Daoy (cell line): ENCODE measurements around the gene AMPD3. TPM values are rescaled to one million over a fixed set of nuclear protein-coding genes. Genes with fewer than 3 reads are reported as not detected.
A peak's percentile ranks its signal among the peaks of the same experiment; 100 is the strongest.

Experiments used
- DNase-seq: peaks from one replicate; pipeline ENCODE4 v3.0.0-alpha.2; 2015; ENCODE audit warnings: low read depth
- total RNA-seq: library from RNA; depleted of rRNA; stranded (reverse); fragments of >200 nt; shearing (Covaris generic); gene quantifications from 2 replicates; pipeline ENCODE4 v1.2.3, GENCODE V29; 2014; rRNA removed

The AMPD3 gene
- total RNA-seq, 1 experiment from 2014 or later = 2.0 TPM

DNA sequence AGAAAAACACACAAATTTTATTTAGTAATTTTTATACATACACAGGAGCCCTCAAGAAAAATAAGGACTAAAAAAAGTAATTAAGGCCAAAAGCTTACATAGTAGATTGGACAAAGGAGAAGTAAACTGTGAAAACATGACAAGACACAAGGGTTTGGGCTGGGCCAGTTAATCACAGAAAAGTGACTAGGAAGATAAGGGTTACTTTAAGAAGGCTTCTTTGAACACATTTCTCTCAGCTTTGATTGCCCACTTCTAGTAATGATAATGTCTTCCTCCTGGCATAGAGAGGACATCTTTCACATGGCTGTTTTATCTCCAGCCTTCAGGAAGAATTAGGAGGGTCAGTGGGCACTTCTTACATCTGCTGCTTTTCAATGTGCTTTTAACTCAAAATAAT, 82.5 kb downstream of the AMPD3 start:
- no peak for DNase-seq

DNA sequence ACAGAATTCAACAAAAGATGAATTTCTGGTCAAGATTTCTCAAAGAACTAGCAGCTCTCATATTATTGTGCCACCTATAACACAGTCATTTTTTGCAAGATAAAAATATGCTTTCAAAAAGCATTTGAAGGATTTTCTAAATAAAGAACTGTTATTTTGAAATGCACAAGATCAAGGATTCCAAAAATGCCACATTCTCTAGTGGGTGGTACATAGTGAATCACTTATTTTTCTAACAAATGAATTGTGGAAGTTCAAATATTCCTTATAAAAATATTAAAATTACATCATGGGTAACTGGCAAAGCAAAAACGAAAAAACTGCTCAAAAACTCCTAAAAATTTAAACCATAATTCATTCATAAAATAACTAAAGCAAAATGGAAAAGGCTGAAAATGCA, 83.9 kb downstream of the AMPD3 start:
- no peak for DNase-seq

DNA sequence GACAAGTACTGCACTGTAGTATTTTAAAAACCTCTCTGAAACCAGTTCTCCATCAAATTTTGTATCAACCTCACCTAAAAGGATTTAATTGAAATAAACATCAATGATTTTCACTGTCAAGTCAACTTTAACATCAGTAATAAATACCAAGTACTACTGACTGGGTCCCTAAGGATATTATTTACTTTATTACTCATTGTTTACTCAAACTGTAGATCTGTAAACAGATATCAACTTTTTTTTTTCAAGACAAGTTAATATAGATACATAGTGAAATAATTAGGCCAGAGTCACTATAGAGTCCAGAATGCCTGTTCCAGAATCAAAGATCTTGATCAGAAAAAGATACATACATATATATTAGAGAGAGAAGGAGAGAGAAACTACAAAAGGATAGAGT, 84.3 kb downstream of the AMPD3 start:
- DNase-seq = no peak

DNA sequence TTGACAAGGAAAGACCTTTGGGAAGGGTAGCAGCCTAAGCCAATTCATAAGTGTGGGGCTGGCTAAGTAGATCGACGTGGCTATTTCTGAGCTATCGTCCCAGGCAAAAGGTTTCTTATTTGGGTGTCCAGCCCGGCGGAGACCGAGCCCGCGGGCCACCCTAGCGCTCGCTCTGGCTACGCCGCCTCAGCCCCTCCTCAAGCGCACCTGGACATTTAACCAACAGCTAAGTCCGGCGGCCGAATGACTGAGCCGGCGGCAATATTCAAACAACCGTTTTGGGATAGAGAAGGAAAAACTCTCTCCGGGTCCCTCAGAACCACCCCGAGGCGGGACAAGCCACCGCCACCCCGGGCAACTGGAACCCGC, 85.5 kb downstream of the AMPD3 start:
- DNase-seq = peak; percentile 45

DNA sequence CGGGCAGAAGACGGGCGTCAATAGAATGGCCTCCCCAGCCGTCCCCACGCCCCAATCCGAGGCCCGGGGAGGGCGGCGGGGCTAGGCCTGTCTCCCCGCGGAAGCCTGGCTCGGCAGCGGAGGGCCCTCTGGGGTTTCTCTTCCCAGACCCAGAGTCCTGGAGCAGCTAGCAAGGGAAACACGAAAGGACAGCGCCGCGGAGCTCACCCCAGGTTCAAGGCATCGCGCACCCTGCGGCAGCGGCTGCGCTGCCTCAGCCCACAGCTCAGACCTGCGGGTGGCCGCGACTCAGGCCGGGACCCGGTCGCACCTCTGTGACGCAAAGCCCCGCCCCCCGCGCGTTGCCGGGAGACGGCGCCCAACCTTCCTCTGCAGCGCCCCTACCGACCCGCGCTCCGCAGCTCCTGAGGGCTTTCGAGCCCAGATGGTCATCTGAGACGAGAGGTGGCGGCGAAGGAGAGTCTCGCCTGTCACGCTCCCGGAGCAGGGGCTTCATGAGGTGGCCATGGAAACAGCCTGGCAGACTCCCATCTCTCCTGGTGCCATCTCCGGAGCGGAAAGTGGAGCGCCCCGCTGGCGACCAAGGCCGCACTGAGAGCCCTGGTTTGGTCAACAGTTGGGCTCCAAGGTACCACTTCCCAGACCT, 86.0 kb downstream of the AMPD3 start, which contains the start of gene RNF141:
TSS of gene RNF141 (minus strand) at position 273 of the 646 bp plus-strand sequence. CDS start 7,029 bp downstream, outside the sequence.
- DNase-seq = peak; percentile 96

DNA sequence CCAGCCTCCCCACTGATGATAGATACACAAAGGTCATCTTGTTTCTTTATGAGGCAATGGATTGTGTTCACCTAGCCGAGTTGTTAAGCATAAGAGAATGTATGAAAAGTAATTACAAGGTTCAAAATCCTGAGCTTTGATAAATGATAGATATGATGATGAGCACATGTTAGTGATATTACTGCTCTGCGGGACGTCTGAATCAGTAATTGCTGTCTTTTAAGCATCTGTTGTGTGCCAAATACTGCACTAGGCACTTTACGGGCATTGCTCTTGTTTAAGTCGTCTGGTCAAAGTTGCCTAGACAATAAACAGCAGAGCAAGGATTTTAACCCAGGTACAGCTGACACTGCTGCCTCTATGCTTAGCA, 86.5 kb downstream of the AMPD3 start:
- no peak for DNase-seq

DNA sequence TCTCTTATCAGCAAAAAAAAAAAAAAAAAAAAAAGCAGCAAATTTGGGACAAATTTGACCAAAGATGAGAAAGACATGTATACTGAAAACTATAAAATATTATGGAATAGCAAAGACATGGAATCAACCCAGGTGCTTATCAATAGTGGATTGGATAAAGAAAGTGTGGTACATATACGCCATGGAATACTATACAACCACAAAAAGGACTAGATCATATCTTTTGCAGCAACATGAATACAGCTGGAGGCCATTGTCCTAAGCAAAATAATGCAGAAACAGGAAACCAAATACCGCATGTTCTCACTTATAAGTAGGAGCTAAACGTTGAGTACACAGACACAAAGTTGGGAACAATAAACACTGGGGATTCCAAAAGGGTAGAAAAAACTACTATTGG, 87.7 kb downstream of the AMPD3 start:
- no peak for DNase-seq

DNA sequence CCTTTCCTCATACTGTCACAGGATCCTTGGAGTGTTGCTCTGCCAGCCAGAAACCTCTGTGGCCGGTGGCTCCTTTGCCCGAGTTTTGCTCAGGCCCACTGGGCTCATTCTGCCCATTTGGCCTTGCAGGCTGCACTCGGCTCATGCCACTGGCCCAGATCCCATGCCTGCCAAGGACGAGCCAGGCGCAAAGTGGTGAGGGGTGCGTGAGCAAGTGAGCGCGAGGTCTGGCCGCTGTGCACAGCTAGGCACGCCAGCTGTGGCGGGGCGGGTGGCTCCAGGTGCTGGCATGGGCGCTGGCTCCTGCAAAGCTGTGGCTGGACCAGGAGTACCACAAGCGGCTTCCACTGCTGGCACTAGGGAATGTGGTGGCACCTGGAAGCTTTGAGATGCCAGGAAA, 88.7 kb downstream of the AMPD3 start:
- no peak for DNase-seq

DNA sequence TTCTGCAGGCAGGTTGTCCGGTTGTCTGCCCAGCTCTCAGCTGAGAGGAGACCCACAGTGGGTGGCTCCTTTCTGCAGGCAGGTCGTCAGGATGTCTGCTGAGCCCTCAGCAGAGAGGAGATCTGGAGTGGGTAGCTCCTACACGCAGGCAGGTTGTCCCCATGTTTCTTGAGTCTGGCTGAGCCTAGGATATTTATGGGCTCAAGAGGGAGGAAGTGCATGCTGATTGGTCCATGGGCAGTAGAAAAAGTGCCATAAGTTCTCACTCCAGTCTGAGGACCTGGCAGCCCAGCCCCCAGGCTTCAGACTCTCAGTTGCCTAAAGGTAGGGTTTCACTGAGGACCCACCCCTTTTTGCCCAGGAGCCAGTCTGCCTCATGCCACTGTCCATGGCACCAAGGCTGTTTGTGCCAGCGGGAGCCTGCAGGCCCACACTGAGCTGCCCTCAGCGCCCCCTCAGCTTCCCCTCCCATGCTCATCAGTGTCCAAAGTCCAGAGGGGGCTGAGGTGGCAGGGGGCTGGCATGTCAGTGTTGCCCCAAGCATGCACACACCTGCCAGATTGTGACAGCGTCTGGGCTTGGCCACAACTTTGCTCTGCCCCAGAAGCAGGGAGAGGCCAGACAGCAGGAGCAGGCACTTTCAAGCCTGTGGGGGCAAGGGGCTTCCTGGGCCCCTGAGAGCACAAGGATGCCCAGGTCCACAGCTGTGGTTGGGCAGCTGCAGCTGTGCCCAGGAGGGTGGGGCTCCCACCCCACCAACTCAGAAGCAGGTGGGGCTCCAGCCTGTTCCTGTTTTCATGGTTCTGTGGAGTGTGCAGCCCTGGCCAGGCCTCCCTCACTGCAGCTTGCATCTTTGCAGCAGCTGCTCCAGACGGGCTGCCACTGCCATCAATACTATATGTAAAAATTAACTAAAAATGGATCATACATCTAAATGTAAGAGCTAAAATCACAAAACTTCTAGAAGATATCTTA, 89.7 kb downstream of the AMPD3 start:
- no peak for DNase-seq

DNA sequence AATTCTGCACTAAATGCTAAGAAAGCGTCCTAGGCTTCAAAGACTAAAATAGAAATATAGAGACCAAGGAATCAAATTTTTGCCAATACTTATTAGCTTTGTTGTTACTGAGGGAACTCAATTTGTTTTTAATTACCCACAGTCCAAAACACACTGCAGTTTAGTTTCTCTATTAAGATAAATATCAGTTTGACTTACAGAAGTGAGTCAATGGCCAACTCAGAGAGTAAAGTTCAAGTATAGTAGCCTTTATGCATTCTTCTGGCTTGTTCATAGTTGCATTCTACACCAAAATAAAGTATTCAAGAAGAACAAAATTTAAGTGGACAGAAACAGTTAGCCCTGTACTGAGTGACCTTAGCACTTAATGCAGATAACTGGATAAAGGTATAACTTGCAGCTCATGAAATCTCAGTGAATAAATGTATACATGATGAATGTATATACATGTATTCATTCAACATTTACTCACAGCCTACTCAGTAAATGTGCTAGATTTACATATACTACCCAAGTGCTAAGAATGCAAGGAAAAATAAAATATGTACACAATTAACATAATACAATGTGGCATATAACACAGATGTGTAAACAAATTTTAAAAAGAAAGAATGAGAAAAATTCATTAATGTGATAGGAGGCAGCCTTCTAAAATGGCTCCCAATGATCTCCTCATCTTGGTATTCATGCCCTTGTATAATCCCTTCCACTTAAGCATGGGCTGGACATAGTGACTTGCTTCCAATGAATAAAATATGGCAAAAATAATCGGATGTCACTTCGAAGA, 95.6 kb downstream of the AMPD3 start:
- no peak for DNase-seq

DNA sequence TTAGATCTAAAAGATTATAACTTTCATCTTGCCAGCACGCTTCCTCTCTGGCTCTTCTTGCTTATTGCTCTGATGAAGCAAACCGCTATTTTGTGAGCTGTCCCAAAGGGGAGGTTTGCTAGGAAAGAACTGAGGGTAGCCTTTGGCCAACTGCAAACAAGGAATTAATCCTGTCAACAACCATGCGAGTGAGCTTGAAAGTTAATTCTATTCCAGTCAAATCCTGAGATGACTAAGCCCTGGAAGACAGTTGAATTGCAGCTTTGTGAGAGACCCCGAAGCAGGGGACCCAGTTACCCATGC, 96.2 kb downstream of the AMPD3 start:
- no peak for DNase-seq

DNA sequence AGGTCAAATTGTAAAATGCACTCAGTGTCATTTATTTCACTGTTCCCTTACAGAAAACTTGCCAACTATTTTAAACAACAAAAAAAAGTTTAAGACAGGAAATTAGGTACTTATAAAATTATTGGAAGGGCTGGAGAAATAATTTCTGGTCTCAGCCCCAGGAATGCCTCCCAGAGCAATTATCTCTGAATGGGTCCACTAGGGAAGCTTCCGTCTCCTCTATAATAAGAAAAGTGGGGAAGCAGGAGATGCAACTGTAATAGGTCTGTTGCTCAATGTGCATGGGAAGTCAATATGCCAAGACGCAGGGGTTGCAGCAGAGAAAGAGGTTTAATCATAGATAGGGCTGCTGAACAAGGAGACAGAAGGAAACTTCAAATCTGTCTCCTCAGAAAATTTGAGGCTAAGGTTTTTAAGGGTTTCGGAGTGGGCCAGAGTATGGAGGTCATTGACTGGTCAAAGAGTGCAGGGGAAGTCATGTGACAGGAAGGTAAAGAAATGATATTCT, 96.8 kb downstream of the AMPD3 start:
- no peak for DNase-seq

DNA sequence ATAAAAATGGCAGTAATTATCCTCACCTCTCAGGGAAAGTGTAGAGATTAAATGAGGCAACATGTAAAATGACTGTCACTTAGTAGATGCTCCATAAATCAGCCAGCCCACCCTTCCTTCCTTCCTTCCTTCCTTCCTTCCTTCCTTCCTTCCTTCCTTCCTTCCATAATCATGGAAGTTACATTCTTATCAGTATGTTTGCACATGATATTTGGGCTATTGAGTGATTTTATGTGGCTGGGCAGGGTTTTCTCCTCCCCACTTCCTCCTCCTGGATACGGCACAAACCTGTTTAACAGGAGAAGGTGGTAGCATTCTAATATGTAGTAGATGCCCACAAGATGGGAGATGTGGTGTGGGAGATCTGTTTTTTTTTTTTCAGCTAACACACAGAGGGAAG, 101.5 kb downstream of the AMPD3 start:
- no peak for DNase-seq

Other genes with a start within 250 kb of the AMPD3 start
- gene SBF2, start 161.0 kb upstream of the AMPD3 start, total RNA-seq = 19.4 and 23.4 TPM in 2 replicates
- 16.3 and 26.2 TPM in 2 replicates for gene ADM, start 150.2 kb upstream of the AMPD3 start, total RNA-seq
- gene RNF141, start 85.9 kb downstream of the AMPD3 start, total RNA-seq = 11.5 and 27.4 TPM in 2 replicates
- not detected in 2 replicates for gene LYVE1, start 113.4 kb downstream of the AMPD3 start, total RNA-seq
- not detected in 2 replicates for gene IRAG1, start 238.5 kb downstream of the AMPD3 start, total RNA-seq